Stomach (tissue), 4 donors: ENCODE data around the gene KIRREL3.

Experiments used
- CTCF ChIP-seq, 7 experiments: fragments of 450-650 bp in 4 of 7; fragments of 200-600 bp in 3 of 7; sonication (generic) in 3 of 7; IDR thresholded peaks; one replicate each; pipeline ENCODE4 v1.5.1; 2016 to 2019; ENCODE audit warnings: antibody characterized with exemption in 7 of 7, control low read depth in 2 of 7, mild to moderate bottlenecking in 1 of 7
- EP300 ChIP-seq: sonication (generic); formaldehyde crosslinking; IDR thresholded peaks from one replicate; pipeline ENCODE4 v1.6.1; 2017; ENCODE audit warnings: antibody characterized with exemption
- POLR2A ChIP-seq, 4 donors: fragments of 450-650 bp; IDR thresholded peaks; one replicate each; pipeline ENCODE4 v1.6.1; 2016; ENCODE audit warnings: antibody characterized with exemption in 4 of 4, control low read depth in 2 of 4, mild to moderate bottlenecking in 1 of 4, moderate library complexity in 1 of 4
- POLR2AphosphoS5 ChIP-seq, 3 donors: sonication (generic); formaldehyde crosslinking; IDR thresholded peaks; one replicate each; pipeline ENCODE4 v1.6.1; 2016; ENCODE audit warnings: antibody characterized with exemption in 3 of 3

DNA sequence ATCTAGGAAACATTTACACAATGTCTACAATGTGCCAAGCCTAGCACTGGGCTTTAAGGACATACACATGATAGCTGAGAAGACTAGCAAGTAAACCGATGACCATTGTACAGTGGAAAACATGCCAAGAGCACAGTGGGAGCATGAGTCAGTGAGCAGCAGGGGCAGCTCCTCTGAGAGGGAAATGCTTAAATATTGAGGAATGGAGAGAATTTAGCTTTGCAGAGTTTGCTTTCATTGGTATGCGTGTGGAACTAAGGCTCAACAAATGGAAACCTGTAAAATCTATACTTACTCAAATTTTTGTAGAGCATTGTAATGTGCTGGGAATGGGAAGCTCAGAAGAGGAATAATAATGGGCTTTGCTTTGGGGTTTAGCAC, 362.8 kb downstream of the KIRREL3 start:
- TF ChIP-seq CTCF (IDR thresholded peaks at IDR 0.05) (no peak), POLR2AphosphoS5 (IDR thresholded peaks at IDR 0.05) (no peak), EP300 (no peak), POLR2A (IDR thresholded peaks at IDR 0.05) (no peak)
